ENCODE results near the gene PPFIBP1. TPM values are rescaled to one million over a fixed set of nuclear protein-coding genes. Genes with fewer than 3 reads are reported as not detected.

Gene PPFIBP1
- total RNA-seq, 1 donor from 2014 or later: 136 TPM

- Histone ChIP-seq H3K9me3 (no peaks in the 10 kb centered on the region), H3K27ac (no peak overlapping the region), H3K36me3 (no peaks in the 10 kb centered on the region), H3K4me3 (no peak overlapping the region), H3K27me3 (no peaks in the 10 kb centered on the region), H3K4me1 (peaks cover 9% of the 10 kb centered on the region)
- intact Hi-C loops (cut with DNase I): no loop called here
- DNase-seq: no peak
- no peak for ATAC-seq
- no peak for TF ChIP-seq CTCF (IDR thresholded peaks at IDR 0.05)
Observed at GRCh38 chr12:27527512-27527911, 3.5 kb downstream of the PPFIBP1 start.

- Histone ChIP-seq H3K9me3 (no peaks in the 10 kb centered on the region), H3K27me3 (no peaks in the 10 kb centered on the region), H3K4me1 (peaks cover 4% of the 10 kb centered on the region), H3K27ac (no peak overlapping the region), H3K36me3 (no peaks in the 10 kb centered on the region), H3K4me3 (no peak overlapping the region)
- no peak for ATAC-seq
- intact Hi-C loops (cut with DNase I): no loop called here
- no peak for TF ChIP-seq CTCF (IDR thresholded peaks at IDR 0.05)
- DNase-seq: no peak
Observed at GRCh38 chr12:27528788-27529187, 4.8 kb downstream of the PPFIBP1 start.

- TF ChIP-seq CTCF (IDR thresholded peaks at IDR 0.05): no peak
- Histone ChIP-seq H3K4me1 (peaks cover 4% of the 10 kb centered on the region), H3K4me3 (no peak overlapping the region), H3K27ac (no peak overlapping the region), H3K36me3 (no peaks in the 10 kb centered on the region), H3K27me3 (no peaks in the 10 kb centered on the region), H3K9me3 (no peaks in the 10 kb centered on the region)
- no peak for DNase-seq
- intact Hi-C loops (cut with DNase I): no loop called here
- ATAC-seq: peak; percentile 81
Observed at GRCh38 chr12:27530157-27530922, 6.3 kb downstream of the PPFIBP1 start.

- Histone ChIP-seq H3K9me3 (no peaks in the 10 kb centered on the region), H3K4me3 (no peak overlapping the region), H3K36me3 (no peaks in the 10 kb centered on the region), H3K4me1 (peaks cover 4% of the 10 kb centered on the region), H3K27ac (no peak overlapping the region), H3K27me3 (no peaks in the 10 kb centered on the region)
- TF ChIP-seq CTCF (IDR thresholded peaks at IDR 0.05): no peak
- intact Hi-C loops (cut with DNase I): no loop called here
- DNase-seq (no peak), ATAC-seq (no peak)
Observed at GRCh38 chr12:27531896-27532295, 7.9 kb downstream of the PPFIBP1 start.

GRCh38 chr12:27534060-27534764 is 10.2 kb downstream of the PPFIBP1 start:
- Histone ChIP-seq H3K27me3 (no peaks in the 10 kb centered on the region), H3K36me3 (no peaks in the 10 kb centered on the region), H3K4me1 (peaks cover 22% of the 10 kb centered on the region), H3K4me3 (no peak overlapping the region), H3K9me3 (no peaks in the 10 kb centered on the region), H3K27ac (no peak overlapping the region)
- DNase-seq (no peak), ATAC-seq (no peak)
- no peak for TF ChIP-seq CTCF (IDR thresholded peaks at IDR 0.05)
- intact Hi-C loops (cut with DNase I): no loop called here
